DOHH2 (cell line): ENCODE data around the gene ETF1.

ENCODE experiments used
- H3F3A ChIP-seq: fragments of 200-600 bp; sonication (generic), shearing (Covaris generic); 2 replicates; pipeline ENCODE4 v1.6.0; 2016; ENCODE audit warnings: antibody characterized with exemption, mild to moderate bottlenecking; ENCODE audit not compliant: control insufficient read depth, insufficient read depth
- H3K27ac ChIP-seq: fragments of 200-600 bp; sonication (generic); 2 replicates; pipeline ENCODE4 v1.5.1; 2014; ENCODE audit warnings: low read depth, mild to moderate bottlenecking, low read length, moderate library complexity
- H3K27me3 ChIP-seq: fragments of 200-600 bp; sonication (generic); 2 replicates; pipeline ENCODE4 v1.6.1; 2014; ENCODE audit warnings: mild to moderate bottlenecking, low read length, mixed read lengths; ENCODE audit not compliant: control insufficient read depth
- H3K36me3 ChIP-seq: fragments of 200-600 bp; sonication (generic); 2 replicates; pipeline ENCODE4 v1.6.1; 2014; ENCODE audit warnings: mild to moderate bottlenecking, low read length, moderate library complexity, mixed read lengths; ENCODE audit not compliant: control insufficient read depth
- H3K4me1 ChIP-seq: fragments of 200-600 bp; sonication (generic); 2 replicates; pipeline ENCODE4 v1.6.1; 2014; ENCODE audit warnings: mild to moderate bottlenecking, low read length, mixed read lengths; ENCODE audit not compliant: control insufficient read depth
- H3K4me2 ChIP-seq: fragments of 200-600 bp; sonication (generic); 2 replicates; pipeline ENCODE4 v1.6.0; 2014; ENCODE audit warnings: mild to moderate bottlenecking, low read length, moderate library complexity
- H3K4me3 ChIP-seq: fragments of 200-600 bp; sonication (generic); 2 replicates; pipeline ENCODE4 v1.5.1; 2014; ENCODE audit warnings: mild to moderate bottlenecking, low read length, mixed read lengths
- H3K79me2 ChIP-seq: fragments of 200-600 bp; sonication (generic); 2 replicates; pipeline ENCODE4 v1.6.1; 2014; ENCODE audit warnings: mild to moderate bottlenecking, low read length, mixed read lengths; ENCODE audit not compliant: control insufficient read depth
- H3K9me2 ChIP-seq: fragments of 200-600 bp; sonication (generic); replicated peaks from 2 replicates; pipeline ENCODE4 v1.6.1; 2014; ENCODE audit warnings: mild to moderate bottlenecking, low read length, mixed read lengths; ENCODE audit not compliant: control insufficient read depth
- H3K9me3 ChIP-seq: fragments of 200-600 bp; sonication (generic); 2 replicates; pipeline ENCODE4 v1.6.1; 2014; ENCODE audit warnings: antibody characterized with exemption, low read length, mixed read lengths; ENCODE audit not compliant: control insufficient read depth, insufficient read depth
- H4K20me1 ChIP-seq: fragments of 200-600 bp; sonication (generic); 2 replicates; pipeline ENCODE4 v1.6.0; 2014; ENCODE audit warnings: low read depth, mild to moderate bottlenecking, antibody characterized with exemption, low read length, moderate library complexity; ENCODE audit not compliant: control insufficient read depth, insufficient read depth
- CTCF ChIP-seq: fragments of 200-600 bp; sonication (generic); IDR thresholded peaks from one replicate; pipeline ENCODE4 v1.5.1; 2014; ENCODE audit warnings: antibody characterized with exemption, mild to moderate bottlenecking, low read depth, low read length; ENCODE audit not compliant: poor library complexity, severe bottlenecking
- EZH2phosphoT487 ChIP-seq: fragments of 200-600 bp; sonication (generic); IDR thresholded peaks from 2 replicates; pipeline ENCODE4 v1.6.1; 2017; ENCODE audit warnings: borderline replicate concordance, mild to moderate bottlenecking, antibody characterized with exemption, low read length, moderate library complexity, mixed read lengths

The ETF1 gene

GRCh38 chr5:138552657-138553056 is 9.6 kb upstream of the ETF1 start:
- Histone ChIP-seq H3K27me3 (no peaks in the 10 kb centered on the region), H3F3A (peaks cover 58% of the 10 kb centered on the region), H3K79me2 (peaks cover 25% of the 10 kb centered on the region)

GRCh38 chr5:138549414-138549813 is 6.4 kb upstream of the ETF1 start:
- Histone ChIP-seq H3K79me2 (peaks cover 57% of the 10 kb centered on the region), H3K27ac (no peak overlapping the region)

More at GRCh38 chr5:138552657-138553056, 9.6 kb upstream of the ETF1 start:
- Histone ChIP-seq H3K9me2 (no peaks in the 10 kb centered on the region), H3K27ac (no peak overlapping the region), H3K36me3 (peaks cover 43% of the 10 kb centered on the region), H3K4me1 (peaks cover 9% of the 10 kb centered on the region), H3K9me3 (no peaks in the 10 kb centered on the region), H3K4me3 (no peak overlapping the region), H3K4me2 (no peak overlapping the region), H4K20me1 (0 out of 2 replicates have a peak, but pooled peaks cover 3% of the 10 kb centered on the region)
- TF ChIP-seq EZH2phosphoT487: no peak
- TF ChIP-seq CTCF: no peak

GRCh38 chr5:138545919-138546562 is 3.0 kb upstream of the ETF1 start:
- H3K4me3 ChIP-seq: no peak overlapping the region

More at GRCh38 chr5:138549414-138549813, 6.4 kb upstream of the ETF1 start:
- peaks cover 26% of the 10 kb centered on the region for H3K36me3 ChIP-seq
- H3K4me2 ChIP-seq: no peak overlapping the region
- peaks cover 3% of the 10 kb centered on the region; the same call in 1 of the 2 replicates for H4K20me1 ChIP-seq
- peaks cover 30% of the 10 kb centered on the region for H3F3A ChIP-seq
- peaks cover 21% of the 10 kb centered on the region for H3K4me1 ChIP-seq
- TF ChIP-seq CTCF (no peak), EZH2phosphoT487 (no peak)
- H3K9me3 ChIP-seq: no peaks in the 10 kb centered on the region
- no peaks in the 10 kb centered on the region for H3K27me3 ChIP-seq
- no peaks in the 10 kb centered on the region for H3K9me2 ChIP-seq
- no peak overlapping the region for H3K4me3 ChIP-seq

More at GRCh38 chr5:138545919-138546562, 3.0 kb upstream of the ETF1 start:
- no peak for TF ChIP-seq EZH2phosphoT487
- no peak for TF ChIP-seq CTCF
- Histone ChIP-seq H4K20me1 (peaks cover 9% of the 10 kb centered on the region), H3K9me2 (no peaks in the 10 kb centered on the region), H3K36me3 (peaks cover 39% of the 10 kb centered on the region), H3F3A (0 out of 2 replicates have a peak, but pooled peaks cover 3% of the 10 kb centered on the region), H3K4me2 (peak overlapping the region; percentile 3; the same call in 1 of the 2 replicates), H3K27me3 (no peaks in the 10 kb centered on the region), H3K4me1 (peaks cover 31% of the 10 kb centered on the region), H3K79me2 (peaks cover 85% of the 10 kb centered on the region), H3K27ac (no peak overlapping the region), H3K9me3 (no peaks in the 10 kb centered on the region)
